ENCODE data around the gene RAB28. TPM values are rescaled to one million over a fixed set of nuclear protein-coding genes. Genes with fewer than 3 reads are reported as not detected.

RAB28 gene
- total and polyA plus RNA-seq, 2 of the 8 experiments (the other 6 are each of a cell fraction or from before 2014, with no cell fraction given) = 16.0 to 18.7 TPM

GRCh38 chr4:13384055-13384454, 100.1 kb downstream of the RAB28 start (continued):
- TF ChIP-seq CHD7 (IDR thresholded peaks at IDR 0.05; ENCODE audit: insufficient replicate concordance, low read length) (no peak), JUND (IDR thresholded peaks at IDR 0.05; ENCODE audit: low read length) (no peak), SP1 (IDR thresholded peaks at IDR 0.05; ENCODE audit: low read depth, low read length) (no peak), TEAD4 (IDR thresholded peaks at IDR 0.05; ENCODE audit: low read depth, low read length) (no peak), ATF2 (IDR thresholded peaks at IDR 0.05; ENCODE audit: low read length) (no peak), CBX5 (IDR thresholded peaks at IDR 0.05; ENCODE audit: low read depth, low read length) (no peak), FOSL1 (IDR thresholded peaks at IDR 0.05; ENCODE audit: insufficient read depth, low read depth, low read length) (no peak)

Measured in H1 (cell line).